ENCODE results near the gene RAB1B.

DNA sequence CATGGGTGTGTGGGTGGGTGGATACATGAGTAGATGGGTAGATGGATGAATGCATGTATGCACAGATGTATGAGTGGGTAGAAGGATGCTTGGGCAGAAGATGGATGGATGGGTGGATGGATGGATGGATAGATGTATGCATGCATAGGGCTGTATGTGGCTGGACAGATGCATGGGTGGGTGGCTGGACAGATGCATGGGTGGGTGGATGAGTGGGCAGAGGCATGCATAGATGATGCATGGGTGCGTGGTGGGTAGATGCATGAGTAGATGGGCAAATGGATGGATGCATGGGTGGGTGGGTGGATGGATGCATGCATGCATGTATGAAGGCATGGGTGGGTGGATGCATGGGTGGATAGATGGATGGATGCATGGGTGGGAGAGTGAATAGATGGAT lies 55.2 kb downstream of the RAB1B start:
- TF ChIP-seq CTCF (IDR thresholded peaks at IDR 0.05; ENCODE audit: borderline replicate concordance, extremely low read depth, low read length, poor library complexity, severe bottlenecking) (no peak), EZH2 (IDR thresholded peaks at IDR 0.05; ENCODE audit: borderline replicate concordance, low read depth, low read length, severe bottlenecking) (no peak)

All from DND-41 (cell line).